ENCODE results near the gene SPRR3.

DNA sequence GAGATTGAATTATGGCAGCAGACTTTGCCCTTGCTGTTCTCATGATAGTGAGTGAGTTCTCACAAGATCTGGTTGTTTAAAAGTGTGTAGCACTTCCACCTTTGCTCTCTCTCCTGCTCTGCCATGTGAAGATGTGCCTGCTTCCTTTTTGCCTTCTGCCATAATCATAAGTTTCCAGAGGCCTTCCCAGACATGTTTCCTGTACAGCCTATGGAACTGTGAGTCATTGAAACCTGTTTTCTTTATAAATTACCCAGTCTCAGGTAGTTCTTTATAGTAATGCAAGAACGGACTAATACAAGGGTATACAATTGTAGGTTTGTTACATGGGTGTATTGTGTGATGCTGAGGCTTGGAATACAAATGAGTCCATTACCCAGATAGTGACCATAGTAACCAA is 33.7 kb downstream of the SPRR3 start:
- TF ChIP-seq, protein P1, sequence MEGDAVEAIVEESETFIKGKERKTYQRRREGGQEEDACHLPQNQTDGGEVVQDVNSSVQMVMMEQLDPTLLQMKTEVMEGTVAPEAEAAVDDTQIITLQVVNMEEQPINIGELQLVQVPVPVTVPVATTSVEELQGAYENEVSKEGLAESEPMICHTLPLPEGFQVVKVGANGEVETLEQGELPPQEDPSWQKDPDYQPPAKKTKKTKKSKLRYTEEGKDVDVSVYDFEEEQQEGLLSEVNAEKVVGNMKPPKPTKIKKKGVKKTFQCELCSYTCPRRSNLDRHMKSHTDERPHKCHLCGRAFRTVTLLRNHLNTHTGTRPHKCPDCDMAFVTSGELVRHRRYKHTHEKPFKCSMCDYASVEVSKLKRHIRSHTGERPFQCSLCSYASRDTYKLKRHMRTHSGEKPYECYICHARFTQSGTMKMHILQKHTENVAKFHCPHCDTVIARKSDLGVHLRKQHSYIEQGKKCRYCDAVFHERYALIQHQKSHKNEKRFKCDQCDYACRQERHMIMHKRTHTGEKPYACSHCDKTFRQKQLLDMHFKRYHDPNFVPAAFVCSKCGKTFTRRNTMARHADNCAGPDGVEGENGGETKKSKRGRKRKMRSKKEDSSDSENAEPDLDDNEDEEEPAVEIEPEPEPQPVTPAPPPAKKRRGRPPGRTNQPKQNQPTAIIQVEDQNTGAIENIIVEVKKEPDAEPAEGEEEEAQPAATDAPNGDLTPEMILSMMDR (IDR thresholded peaks at IDR 0.05; ENCODE audit: low read depth, low read length) = no peak
- TF ChIP-seq POLR2A (IDR thresholded peaks at IDR 0.05; ENCODE audit: extremely low read depth, insufficient read length) (no peak), MYC (IDR thresholded peaks at IDR 0.05; ENCODE audit: low read depth, low read length) (no peak)
- TF ChIP-seq, protein P2, sequence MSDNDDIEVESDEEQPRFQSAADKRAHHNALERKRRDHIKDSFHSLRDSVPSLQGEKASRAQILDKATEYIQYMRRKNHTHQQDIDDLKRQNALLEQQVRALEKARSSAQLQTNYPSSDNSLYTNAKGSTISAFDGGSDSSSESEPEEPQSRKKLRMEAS (IDR thresholded peaks at IDR 0.05; ENCODE audit: low read depth, low read length) = no peak

Data from NB4 (cell line).